ENCODE measurements around the gene ULK4.

DNA sequence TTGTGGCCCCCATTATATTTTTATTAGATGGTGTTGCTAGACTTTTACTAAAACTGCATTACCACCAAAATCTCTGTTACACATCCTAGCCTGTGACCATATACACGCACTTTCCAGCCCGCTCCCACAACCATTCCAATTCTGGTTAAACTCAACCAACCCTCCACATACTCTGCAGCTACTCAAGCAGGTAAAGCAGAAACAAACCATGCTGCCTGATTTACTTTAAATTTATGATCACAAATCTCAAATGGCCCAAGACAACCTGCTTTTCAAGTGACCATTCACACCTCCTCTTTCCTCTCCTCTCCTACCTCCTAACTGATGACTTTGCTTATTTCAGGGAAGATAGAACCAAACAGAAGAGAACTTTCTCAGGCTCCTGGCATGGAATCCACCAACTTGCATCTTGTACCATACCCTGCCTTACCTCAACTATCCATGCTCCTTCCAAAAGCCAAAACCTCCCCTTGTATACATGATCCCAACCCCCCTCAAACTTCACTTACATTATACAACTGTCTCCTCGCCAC, 18.5 kb downstream of the ULK4 start:
- TF ChIP-seq TAF1 (IDR thresholded peaks at IDR 0.05; ENCODE audit: borderline replicate concordance, low read depth, low read length) (no peak), JUND (IDR thresholded peaks at IDR 0.05) (no peak), YY1 (IDR thresholded peaks at IDR 0.05; ENCODE audit: low read depth) (no peak), TEAD4 (IDR thresholded peaks at IDR 0.05; ENCODE audit: borderline replicate concordance, insufficient read depth) (no peak), EP300 (IDR thresholded peaks at IDR 0.05; ENCODE audit: borderline replicate concordance in 1 of 2, low read depth in 1 of 2, low read length in 1 of 2) (no peak), SMC3 (IDR thresholded peaks at IDR 0.05; ENCODE audit: low read depth, low read length) (no peak), EZH2phosphoT487 (IDR thresholded peaks at IDR 0.05; ENCODE audit: borderline replicate concordance, low read depth) (no peak), RXRA (IDR thresholded peaks at IDR 0.05; ENCODE audit: borderline replicate concordance, low read depth) (no peak), RAD21 (IDR thresholded peaks at IDR 0.05; ENCODE audit: low read length) (no peak)
- TF ChIP-seq, protein P1, sequence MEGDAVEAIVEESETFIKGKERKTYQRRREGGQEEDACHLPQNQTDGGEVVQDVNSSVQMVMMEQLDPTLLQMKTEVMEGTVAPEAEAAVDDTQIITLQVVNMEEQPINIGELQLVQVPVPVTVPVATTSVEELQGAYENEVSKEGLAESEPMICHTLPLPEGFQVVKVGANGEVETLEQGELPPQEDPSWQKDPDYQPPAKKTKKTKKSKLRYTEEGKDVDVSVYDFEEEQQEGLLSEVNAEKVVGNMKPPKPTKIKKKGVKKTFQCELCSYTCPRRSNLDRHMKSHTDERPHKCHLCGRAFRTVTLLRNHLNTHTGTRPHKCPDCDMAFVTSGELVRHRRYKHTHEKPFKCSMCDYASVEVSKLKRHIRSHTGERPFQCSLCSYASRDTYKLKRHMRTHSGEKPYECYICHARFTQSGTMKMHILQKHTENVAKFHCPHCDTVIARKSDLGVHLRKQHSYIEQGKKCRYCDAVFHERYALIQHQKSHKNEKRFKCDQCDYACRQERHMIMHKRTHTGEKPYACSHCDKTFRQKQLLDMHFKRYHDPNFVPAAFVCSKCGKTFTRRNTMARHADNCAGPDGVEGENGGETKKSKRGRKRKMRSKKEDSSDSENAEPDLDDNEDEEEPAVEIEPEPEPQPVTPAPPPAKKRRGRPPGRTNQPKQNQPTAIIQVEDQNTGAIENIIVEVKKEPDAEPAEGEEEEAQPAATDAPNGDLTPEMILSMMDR (IDR thresholded peaks at IDR 0.05): no peak
- TF ChIP-seq, protein P2, sequence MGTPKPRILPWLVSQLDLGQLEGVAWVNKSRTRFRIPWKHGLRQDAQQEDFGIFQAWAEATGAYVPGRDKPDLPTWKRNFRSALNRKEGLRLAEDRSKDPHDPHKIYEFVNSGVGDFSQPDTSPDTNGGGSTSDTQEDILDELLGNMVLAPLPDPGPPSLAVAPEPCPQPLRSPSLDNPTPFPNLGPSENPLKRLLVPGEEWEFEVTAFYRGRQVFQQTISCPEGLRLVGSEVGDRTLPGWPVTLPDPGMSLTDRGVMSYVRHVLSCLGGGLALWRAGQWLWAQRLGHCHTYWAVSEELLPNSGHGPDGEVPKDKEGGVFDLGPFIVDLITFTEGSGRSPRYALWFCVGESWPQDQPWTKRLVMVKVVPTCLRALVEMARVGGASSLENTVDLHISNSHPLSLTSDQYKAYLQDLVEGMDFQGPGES (IDR thresholded peaks at IDR 0.05; ENCODE audit: low read depth, low read length): no peak
- TF ChIP-seq, protein P3, sequence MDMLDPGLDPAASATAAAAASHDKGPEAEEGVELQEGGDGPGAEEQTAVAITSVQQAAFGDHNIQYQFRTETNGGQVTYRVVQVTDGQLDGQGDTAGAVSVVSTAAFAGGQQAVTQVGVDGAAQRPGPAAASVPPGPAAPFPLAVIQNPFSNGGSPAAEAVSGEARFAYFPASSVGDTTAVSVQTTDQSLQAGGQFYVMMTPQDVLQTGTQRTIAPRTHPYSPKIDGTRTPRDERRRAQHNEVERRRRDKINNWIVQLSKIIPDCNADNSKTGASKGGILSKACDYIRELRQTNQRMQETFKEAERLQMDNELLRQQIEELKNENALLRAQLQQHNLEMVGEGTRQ (IDR thresholded peaks at IDR 0.05; ENCODE audit: borderline replicate concordance, low read depth, low read length): no peak
- TF ChIP-seq, protein P4, sequence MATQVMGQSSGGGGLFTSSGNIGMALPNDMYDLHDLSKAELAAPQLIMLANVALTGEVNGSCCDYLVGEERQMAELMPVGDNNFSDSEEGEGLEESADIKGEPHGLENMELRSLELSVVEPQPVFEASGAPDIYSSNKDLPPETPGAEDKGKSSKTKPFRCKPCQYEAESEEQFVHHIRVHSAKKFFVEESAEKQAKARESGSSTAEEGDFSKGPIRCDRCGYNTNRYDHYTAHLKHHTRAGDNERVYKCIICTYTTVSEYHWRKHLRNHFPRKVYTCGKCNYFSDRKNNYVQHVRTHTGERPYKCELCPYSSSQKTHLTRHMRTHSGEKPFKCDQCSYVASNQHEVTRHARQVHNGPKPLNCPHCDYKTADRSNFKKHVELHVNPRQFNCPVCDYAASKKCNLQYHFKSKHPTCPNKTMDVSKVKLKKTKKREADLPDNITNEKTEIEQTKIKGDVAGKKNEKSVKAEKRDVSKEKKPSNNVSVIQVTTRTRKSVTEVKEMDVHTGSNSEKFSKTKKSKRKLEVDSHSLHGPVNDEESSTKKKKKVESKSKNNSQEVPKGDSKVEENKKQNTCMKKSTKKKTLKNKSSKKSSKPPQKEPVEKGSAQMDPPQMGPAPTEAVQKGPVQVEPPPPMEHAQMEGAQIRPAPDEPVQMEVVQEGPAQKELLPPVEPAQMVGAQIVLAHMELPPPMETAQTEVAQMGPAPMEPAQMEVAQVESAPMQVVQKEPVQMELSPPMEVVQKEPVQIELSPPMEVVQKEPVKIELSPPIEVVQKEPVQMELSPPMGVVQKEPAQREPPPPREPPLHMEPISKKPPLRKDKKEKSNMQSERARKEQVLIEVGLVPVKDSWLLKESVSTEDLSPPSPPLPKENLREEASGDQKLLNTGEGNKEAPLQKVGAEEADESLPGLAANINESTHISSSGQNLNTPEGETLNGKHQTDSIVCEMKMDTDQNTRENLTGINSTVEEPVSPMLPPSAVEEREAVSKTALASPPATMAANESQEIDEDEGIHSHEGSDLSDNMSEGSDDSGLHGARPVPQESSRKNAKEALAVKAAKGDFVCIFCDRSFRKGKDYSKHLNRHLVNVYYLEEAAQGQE (IDR thresholded peaks at IDR 0.05; ENCODE audit: low read depth, low read length): no peak
